ENCODE measurements around the gene ZNF397.

Gene ZNF397

GRCh38 chr18:35303610-35304009 is 62.8 kb downstream of the ZNF397 start:
- DNase-seq: no peak

GRCh38 chr18:35306588-35307250 is 65.9 kb downstream of the ZNF397 start:
- no peak for DNase-seq
